Left lung (tissue), 10 donors: ENCODE measurements around the gene NPIPA1. TPM values are rescaled to one million over a fixed set of nuclear protein-coding genes. Genes with fewer than 3 reads are reported as not detected.
"Not testable (repeated sequence)": the region's sequence is repeated elsewhere in the genome, so short reads cannot be mapped to it uniquely, and the experiment has no call there.

Source experiments
- ATAC-seq: fragments of 200-7000 bp; cut with Tn5 transposase; one replicate; pipeline ENCODE4 v1.9.1; 2020; ENCODE audit warnings: moderate library complexity
- DNase-seq, 4 donors: peaks; one replicate each; pipeline ENCODE4 v3.0.0-alpha.2; 2013 to 2020
- H3K27ac ChIP-seq, 2 donors: fragments of 200-600 bp; sonication (generic) in 1 of 2; one replicate each; pipeline versions ENCODE4 v1.5.0 to v1.8.0; 2020 to 2021
- H3K27me3 ChIP-seq, 2 donors: fragments of 200-600 bp; sonication (generic) in 1 of 2; one replicate each; pipeline versions ENCODE4 v1.5.0 to v1.8.0; 2020 to 2021
- H3K36me3 ChIP-seq, 2 donors: fragments of 200-600 bp; sonication (generic) in 1 of 2; one replicate each; pipeline versions ENCODE4 v1.5.0 to v1.8.0; 2020 to 2021
- H3K4me1 ChIP-seq, 2 donors: fragments of 200-600 bp; one replicate each; pipeline ENCODE4 v1.8.0; 2021
- H3K4me3 ChIP-seq, 2 donors: fragments of 200-600 bp; sonication (generic) in 1 of 2; one replicate each; pipeline versions ENCODE4 v1.5.0 to v1.8.0; 2020 to 2021; ENCODE audit warnings: mild to moderate bottlenecking in 1 of 2
- H3K9me3 ChIP-seq, 2 donors: fragments of 200-600 bp; sonication (generic) in 1 of 2; one replicate each; pipeline versions ENCODE4 v1.5.0 to v1.8.0; 2020 to 2021
- intact Hi-C, 2 donors: fragments of 100-400 bp; cut with DNase I; formaldehyde crosslinking; loops; one replicate each; pipeline versions ENCODE4 v1.11.2 to v1.14.2; 2022
- microRNA-seq, 2 donors: library from miRNA; unstranded; fragments of <30 nt; microRNA quantifications; one replicate each; pipeline ENCODE4, GENCODE V29; 2019
- polyA plus RNA-seq, 6 donors: library from polyadenylated mRNA; unstranded; fragments of 120-200 nt; gene quantifications; one replicate each; pipeline ENCODE4 v1.2.1, GENCODE V29; 2013; ENCODE audit not compliant: insufficient read length in 6 of 6
- total RNA-seq, 2 donors: library from RNA; stranded (reverse); fragmentation: NEBNext Ultra II Directional; extraction: Animal tissue kit (Norgen Biotek cat#: 25700); gene quantifications; one replicate each; pipeline ENCODE4 v1.2.1, GENCODE V29; 2021
- donor health status: DM: no; HTN: yes; CAD: no.
- donor health status: DM: no; HTN: no; CAD: no.

NPIPA1 gene
- total and polyA plus RNA-seq, 8 donors: 79.2 to 217 (median 144) TPM

- intact Hi-C loops, H3K9me3 ChIP-seq, DNase-seq, H3K27ac ChIP-seq, H3K4me1 ChIP-seq, H3K27me3 ChIP-seq, ATAC-seq, H3K4me3 ChIP-seq: not testable (repeated sequence)
- H3K36me3 ChIP-seq: peaks cover 0 to 32% of the 10 kb centered on the region in 2 donors
These were observed 59.5 kb downstream of the NPIPA1 start for GRCh38 chr16:14996702-14997101.

GRCh38 chr16:14998300-14998699, 61.1 kb downstream of the NPIPA1 start:
- DNase-seq, H3K27me3 ChIP-seq, H3K4me1 ChIP-seq, intact Hi-C loops, H3K9me3 ChIP-seq, H3K4me3 ChIP-seq, H3K27ac ChIP-seq, ATAC-seq: not testable (repeated sequence)
- peaks cover 0 to 41% of the 10 kb centered on the region in 2 donors for H3K36me3 ChIP-seq

- DNase-seq, ATAC-seq, H3K27me3 ChIP-seq, H3K27ac ChIP-seq, H3K4me3 ChIP-seq, H3K9me3 ChIP-seq, H3K4me1 ChIP-seq, intact Hi-C loops: not testable (repeated sequence)
- peaks cover 0 to 56% of the 10 kb centered on the region in 2 donors for H3K36me3 ChIP-seq
These were observed 62.6 kb downstream of the NPIPA1 start for GRCh38 chr16:14999845-15000244.

Small RNA genes within 50 kb of the gene (microRNA-seq; reads per million reads assigned to microRNA genes)
- gene MIR3180-1 (0 reads per million in 2 donors), gene MIR3670-1 (0 reads per million in 2 donors), gene MIR6511A1 (0 reads per million in 2 donors), gene MIR6770-1 (0 reads per million in 2 donors)

Other genes starting within 250 kb of the NPIPA1 start
- 10 to 100 TPM in 1 of 2 donors, 1 to 10 TPM in 1; 3.7 to 18.6 TPM for gene PLA2G10, start 243.1 kb upstream of the NPIPA1 start, total RNA-seq
- gene PLA2G10, start 243.1 kb upstream of the NPIPA1 start, polyA plus RNA-seq: under 1 TPM; 0.20 to 0.70 (median 0.49) TPM
- 1 to 10 TPM; 2.1 to 2.9 TPM for gene NPIPA3, start 234.0 kb upstream of the NPIPA1 start, total RNA-seq
- gene NPIPA3, start 234.0 kb upstream of the NPIPA1 start, polyA plus RNA-seq: 10 to 100 TPM in 5 of 6 donors, 1 to 10 TPM in 1; 3.2 to 33.5 (median 21.2) TPM
- 1 to 10 TPM; 3.2 to 4.8 TPM for gene NPIPA2, start 194.9 kb upstream of the NPIPA1 start, total RNA-seq
- under 1 TPM in 1 of 6 donors, not detected in 5; 0.44 TPM for gene NPIPA2, start 194.9 kb upstream of the NPIPA1 start, polyA plus RNA-seq
- 10 to 100 TPM; 88.6 to 96.5 TPM for gene NOMO1, start 103.7 kb upstream of the NPIPA1 start, total RNA-seq
- gene NOMO1, start 103.7 kb upstream of the NPIPA1 start, polyA plus RNA-seq: 10 to 100 TPM; 68.8 to 86.7 (median 75.2) TPM
- 100 to 1,000 TPM; 103 to 111 TPM for gene PDXDC1, start 37.6 kb downstream of the NPIPA1 start, total RNA-seq
- 10 to 100 TPM; 55.7 to 99.1 (median 82.8) TPM for gene PDXDC1, start 37.6 kb downstream of the NPIPA1 start, polyA plus RNA-seq
- 10 to 100 TPM; 33.6 to 38.1 TPM for gene NTAN1, start 118.6 kb downstream of the NPIPA1 start, total RNA-seq
- gene NTAN1, start 118.6 kb downstream of the NPIPA1 start, polyA plus RNA-seq: 10 to 100 TPM; 56.5 to 67.6 (median 64.9) TPM
- gene RRN3, start 156.8 kb downstream of the NPIPA1 start, total RNA-seq: 10 to 100 TPM; 21.7 to 26.0 TPM
- gene RRN3, start 156.8 kb downstream of the NPIPA1 start, polyA plus RNA-seq: 10 to 100 TPM; 46.5 to 54.9 (median 50.7) TPM